Tibial nerve (tissue), 4 donors: ENCODE measurements around the gene CALML3. TPM values are rescaled to one million over a fixed set of nuclear protein-coding genes. Genes with fewer than 3 reads are reported as not detected.

Experiments used
- DNase-seq, 2 donors: peaks; one replicate each; pipeline ENCODE4 v3.0.0-alpha.2; 2019; ENCODE audit warnings: low spot score in 2 of 2
- H3K27ac ChIP-seq, 4 donors: fragments of 200-600 bp; sonication (generic) in 3 of 4; one replicate each; pipeline ENCODE4 v1.5.1; 2017 to 2019; ENCODE audit warnings: mild to moderate bottlenecking in 1 of 4
- H3K27me3 ChIP-seq, 2 donors: fragments of 200-600 bp; sonication (generic) in 1 of 2; one replicate each; pipeline versions ENCODE4 v1.5.1 to v1.6.0; 2017 to 2019
- H3K36me3 ChIP-seq, 3 donors: fragments of 200-600 bp; sonication (generic); one replicate each; pipeline ENCODE4 v1.5.1; 2018 to 2019
- H3K4me1 ChIP-seq, 4 donors: fragments of 200-600 bp; sonication (generic) in 3 of 4; one replicate each; pipeline ENCODE4 v1.5.1; 2017 to 2019
- H3K4me3 ChIP-seq, 4 donors: fragments of 200-600 bp; sonication (generic) in 3 of 4; one replicate each; pipeline ENCODE4 v1.5.1; 2017 to 2019; ENCODE audit warnings: mild to moderate bottlenecking in 1 of 4, moderate library complexity in 1 of 4
- H3K9me3 ChIP-seq, 4 donors: fragments of 200-600 bp; sonication (generic) in 3 of 4; one replicate each; pipeline ENCODE4 v1.5.1; 2017 to 2019
- EP300 ChIP-seq, 2 donors: sonication (generic); formaldehyde crosslinking; IDR thresholded peaks; one replicate each; pipeline ENCODE4 v1.6.1; 2017; ENCODE audit warnings: antibody characterized with exemption in 2 of 2, mild to moderate bottlenecking in 1 of 2
- POLR2A ChIP-seq, 2 donors: fragments of 450-650 bp; IDR thresholded peaks; one replicate each; pipeline ENCODE4 v1.6.1; 2017; ENCODE audit warnings: antibody characterized with exemption in 2 of 2, mild to moderate bottlenecking in 2 of 2, moderate library complexity in 2 of 2
- whole genome bisulfite sequencing, 2 donors: methylation state at CpG; one replicate each; pipeline ENCODE4 v1.1.5; 2018; 5-methylcytosine and 5-hydroxymethylcytosine counted together
- total RNA-seq, 4 donors: library from RNA; depleted of rRNA; stranded (reverse); fragments of >200 nt; gene quantifications; one replicate each; pipeline ENCODE4 v1.1.0, GENCODE V29; 2016
- TF ChIP-seq, protein P1 (sequence below), 5 experiments: fragments of 200-600 bp in 3 of 5; fragments of 450-650 bp in 2 of 5; sonication (generic) in 3 of 5; IDR thresholded peaks; one replicate each; pipeline ENCODE4 v1.5.1; 2016 to 2019; ENCODE audit warnings: antibody characterized with exemption in 5 of 5, mild to moderate bottlenecking in 3 of 5, moderate library complexity in 2 of 5

The CALML3 gene
- total RNA-seq, 4 donors from 2014 or later: not detected

DNA sequence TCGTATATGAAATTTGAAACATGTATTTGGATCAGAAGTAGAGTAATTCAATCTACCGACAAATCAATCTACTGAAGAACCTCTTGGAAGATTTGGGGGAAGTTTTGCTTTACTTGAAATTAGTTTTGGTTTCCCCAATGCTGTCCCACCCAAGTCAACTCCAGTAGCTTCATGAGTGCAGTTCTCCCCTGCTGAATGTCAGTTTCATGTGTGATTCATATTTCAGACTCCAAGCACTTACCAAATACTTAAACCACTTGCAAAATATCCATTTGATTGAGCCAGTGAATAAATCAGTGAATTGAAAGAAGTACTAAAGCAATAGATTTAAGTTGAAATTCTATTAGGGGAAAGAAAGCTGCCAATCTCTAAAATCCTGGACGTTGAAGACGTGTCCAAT is 34.7 kb upstream of the CALML3 start:
- H3K27me3 ChIP-seq: no peaks in the 10 kb centered on the region
- TF ChIP-seq POLR2A (IDR thresholded peaks at IDR 0.05): no peak
- TF ChIP-seq EP300 (IDR thresholded peaks at IDR 0.05): no peak
- TF ChIP-seq, protein P1, sequence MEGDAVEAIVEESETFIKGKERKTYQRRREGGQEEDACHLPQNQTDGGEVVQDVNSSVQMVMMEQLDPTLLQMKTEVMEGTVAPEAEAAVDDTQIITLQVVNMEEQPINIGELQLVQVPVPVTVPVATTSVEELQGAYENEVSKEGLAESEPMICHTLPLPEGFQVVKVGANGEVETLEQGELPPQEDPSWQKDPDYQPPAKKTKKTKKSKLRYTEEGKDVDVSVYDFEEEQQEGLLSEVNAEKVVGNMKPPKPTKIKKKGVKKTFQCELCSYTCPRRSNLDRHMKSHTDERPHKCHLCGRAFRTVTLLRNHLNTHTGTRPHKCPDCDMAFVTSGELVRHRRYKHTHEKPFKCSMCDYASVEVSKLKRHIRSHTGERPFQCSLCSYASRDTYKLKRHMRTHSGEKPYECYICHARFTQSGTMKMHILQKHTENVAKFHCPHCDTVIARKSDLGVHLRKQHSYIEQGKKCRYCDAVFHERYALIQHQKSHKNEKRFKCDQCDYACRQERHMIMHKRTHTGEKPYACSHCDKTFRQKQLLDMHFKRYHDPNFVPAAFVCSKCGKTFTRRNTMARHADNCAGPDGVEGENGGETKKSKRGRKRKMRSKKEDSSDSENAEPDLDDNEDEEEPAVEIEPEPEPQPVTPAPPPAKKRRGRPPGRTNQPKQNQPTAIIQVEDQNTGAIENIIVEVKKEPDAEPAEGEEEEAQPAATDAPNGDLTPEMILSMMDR (IDR thresholded peaks at IDR 0.05): no peak
- no peak overlapping the region for H3K4me3 ChIP-seq
- WGBS, 2 donors: 91 to 93% methylated on average over 4 of the region's 4 CpGs
- H3K36me3 ChIP-seq: no peaks in the 10 kb centered on the region
- H3K9me3 ChIP-seq: peaks cover 0 to 15% (median 0%) of the 10 kb centered on the region in 4 donors
- H3K27ac ChIP-seq: no peak overlapping the region
- DNase-seq: no peak
- H3K4me1 ChIP-seq: no peaks in the 10 kb centered on the region

DNA sequence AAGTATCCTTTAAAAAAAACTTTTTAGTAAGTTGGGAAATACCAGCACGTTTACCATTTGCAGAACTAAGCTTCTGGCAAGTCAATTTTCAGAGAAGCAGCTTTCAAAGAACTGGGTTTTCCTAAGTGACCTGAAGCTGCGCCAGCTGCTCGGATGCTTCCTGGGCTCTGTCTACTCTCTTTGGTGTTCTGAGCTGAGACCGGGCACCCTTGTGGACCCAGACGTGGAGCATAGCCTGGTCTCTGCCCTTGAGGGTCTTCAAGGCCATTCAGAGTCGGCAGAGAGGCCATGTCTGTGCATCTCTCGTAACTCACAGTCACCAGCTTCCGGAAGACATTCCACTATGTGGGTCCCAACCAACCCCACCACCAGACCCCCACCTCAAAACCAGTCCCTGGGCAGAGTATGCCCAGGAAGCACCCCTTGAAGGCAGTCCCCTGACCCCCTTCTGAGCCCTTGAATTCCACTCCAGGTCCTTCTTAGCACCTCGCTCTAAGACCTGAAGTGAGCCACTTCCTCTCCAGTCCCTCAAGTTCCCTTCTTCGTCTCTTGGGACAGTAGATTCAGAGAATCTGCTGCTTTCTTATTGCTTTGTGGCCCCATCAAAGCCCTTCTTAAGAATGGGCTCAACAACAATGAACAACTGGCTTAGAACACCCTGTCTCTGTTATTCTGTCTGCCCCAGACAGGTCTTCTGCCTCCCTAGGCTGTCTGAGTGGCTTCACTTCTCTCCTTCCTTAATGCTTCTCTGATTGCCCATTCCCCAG is 33.9 kb upstream of the CALML3 start:
- no peak overlapping the region for H3K4me3 ChIP-seq
- H3K27ac ChIP-seq: no peak overlapping the region
- H3K4me1 ChIP-seq: no peaks in the 10 kb centered on the region
- WGBS, 2 donors: 91% methylated on average over 10 of the region's 10 CpGs
- TF ChIP-seq POLR2A (IDR thresholded peaks at IDR 0.05) (no peak), EP300 (IDR thresholded peaks at IDR 0.05) (no peak)
- TF ChIP-seq, protein P1 (IDR thresholded peaks at IDR 0.05): no peak
- H3K36me3 ChIP-seq: no peaks in the 10 kb centered on the region
- no peaks in the 10 kb centered on the region for H3K27me3 ChIP-seq
- DNase-seq: no peak
- peaks cover 0 to 15% (median 0%) of the 10 kb centered on the region in 4 donors for H3K9me3 ChIP-seq

DNA sequence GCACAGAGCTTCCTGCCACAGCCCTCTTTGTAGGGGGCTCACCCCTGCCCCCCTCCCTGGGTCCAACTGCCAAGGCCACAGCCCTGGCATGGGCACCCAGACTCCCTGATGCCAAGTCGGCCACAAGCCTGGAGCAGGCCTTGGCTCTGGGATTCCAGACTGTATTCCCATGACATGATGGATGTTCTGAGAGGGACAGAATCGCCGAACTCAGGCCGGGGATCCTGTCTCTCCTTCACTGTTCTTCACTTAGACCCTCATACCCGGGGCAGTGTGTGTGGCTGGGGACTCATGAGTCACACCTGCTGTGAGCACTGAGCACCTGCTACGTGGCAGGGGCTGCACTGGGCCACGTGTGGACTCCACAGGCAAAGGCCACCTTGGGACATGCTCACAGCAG is 33.3 kb upstream of the CALML3 start:
- WGBS, 2 donors: 91 to 100% methylated on average over 7 of the region's 7 CpGs
- TF ChIP-seq EP300 (IDR thresholded peaks at IDR 0.05) (no peak), POLR2A (IDR thresholded peaks at IDR 0.05) (no peak)
- TF ChIP-seq, protein P1 (IDR thresholded peaks at IDR 0.05): no peak
- Histone ChIP-seq H3K36me3 (no peaks in the 10 kb centered on the region), H3K4me1 (no peaks in the 10 kb centered on the region), H3K4me3 (no peak overlapping the region), H3K27ac (no peak overlapping the region), H3K9me3 (peaks cover 0 to 15% (median 0%) of the 10 kb centered on the region in 4 donors), H3K27me3 (no peaks in the 10 kb centered on the region)
- no peak for DNase-seq

DNA sequence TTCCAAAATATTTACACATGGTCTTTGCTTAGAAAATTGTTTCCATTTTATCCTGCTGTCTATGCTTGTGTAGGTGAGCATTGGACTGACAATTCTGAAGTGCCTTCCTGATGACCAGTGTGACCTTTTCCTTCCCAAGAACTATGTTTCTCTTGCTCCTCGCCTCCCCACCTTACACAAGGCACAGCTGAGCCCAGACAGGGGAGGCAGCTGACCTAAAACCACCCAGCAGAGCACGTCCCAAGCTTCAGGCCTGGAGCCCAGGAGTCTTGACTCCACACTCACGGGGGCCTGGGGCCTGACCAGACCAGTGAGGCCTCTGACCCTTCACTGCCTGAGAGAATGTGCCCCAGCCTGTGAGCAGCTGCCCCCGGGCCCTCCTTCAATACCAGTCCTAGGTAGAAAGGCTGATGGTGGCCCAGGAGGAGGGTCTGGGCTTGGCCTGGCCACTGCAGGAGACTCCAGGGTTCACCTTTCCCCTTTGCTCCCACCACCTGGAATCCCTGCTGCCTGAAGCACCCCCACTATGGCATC is 32.4 kb upstream of the CALML3 start:
- no peaks in the 10 kb centered on the region for H3K4me1 ChIP-seq
- H3K27me3 ChIP-seq: no peaks in the 10 kb centered on the region
- TF ChIP-seq EP300 (IDR thresholded peaks at IDR 0.05) (no peak), POLR2A (IDR thresholded peaks at IDR 0.05) (no peak)
- TF ChIP-seq, protein P1 (IDR thresholded peaks at IDR 0.05): no peak
- H3K36me3 ChIP-seq: no peaks in the 10 kb centered on the region
- H3K4me3 ChIP-seq: no peak overlapping the region
- no peak overlapping the region for H3K27ac ChIP-seq
- WGBS, 2 donors: 83 to 91% methylated on average over 4 of the region's 4 CpGs
- H3K9me3 ChIP-seq: peaks cover 0 to 15% (median 0%) of the 10 kb centered on the region in 4 donors
- no peak for DNase-seq

DNA sequence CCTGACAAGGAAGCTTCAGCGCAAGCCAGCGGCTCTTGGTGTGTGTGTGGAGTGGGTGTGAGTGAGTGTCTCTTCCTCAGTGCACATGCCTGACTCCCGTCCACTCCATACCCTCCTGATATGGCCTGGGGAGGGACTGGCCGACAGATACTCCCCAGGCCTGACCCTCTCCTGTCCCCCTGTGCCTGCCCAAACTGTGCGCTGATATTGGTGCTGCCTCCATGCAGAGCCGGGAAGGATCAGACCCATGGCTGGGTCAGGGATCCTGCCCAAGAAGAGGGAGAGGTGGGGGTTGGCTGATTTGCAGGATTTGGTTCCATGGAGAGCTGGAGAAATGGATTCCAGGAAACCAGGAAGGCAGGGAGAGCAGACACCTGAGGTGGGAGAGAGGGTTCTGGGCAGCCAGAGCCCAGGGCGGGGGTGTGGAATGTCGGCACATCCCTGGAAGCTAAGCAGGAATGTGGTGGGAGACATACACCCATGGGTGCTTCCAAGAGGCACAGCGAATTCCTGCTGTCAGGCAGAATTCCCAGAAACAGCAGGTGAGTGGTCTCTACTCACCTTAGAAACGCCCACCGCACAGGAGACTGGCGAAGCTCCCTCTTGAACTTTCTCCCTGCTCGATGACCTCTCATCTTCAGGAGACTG is 31.7 kb upstream of the CALML3 start:
- Histone ChIP-seq H3K4me3 (no peak overlapping the region), H3K27me3 (no peaks in the 10 kb centered on the region), H3K4me1 (no peaks in the 10 kb centered on the region), H3K9me3 (peaks cover 0 to 15% (median 0%) of the 10 kb centered on the region in 4 donors), H3K36me3 (no peaks in the 10 kb centered on the region), H3K27ac (no peak overlapping the region)
- TF ChIP-seq EP300 (IDR thresholded peaks at IDR 0.05) (no peak), POLR2A (IDR thresholded peaks at IDR 0.05) (no peak)
- TF ChIP-seq, protein P1 (IDR thresholded peaks at IDR 0.05): no peak
- DNase-seq: no peak
- WGBS, 2 donors: 88 to 96% methylated on average over 13 of the region's 13 CpGs
